ENCODE measurements around the gene F5.
A peak's percentile ranks its signal among the peaks of the same experiment; 100 is the strongest.

F5 gene

GRCh38 chr1:169588112-169588511, 1.8 kb upstream of the F5 start:
- DNase-seq = no peak

DNA sequence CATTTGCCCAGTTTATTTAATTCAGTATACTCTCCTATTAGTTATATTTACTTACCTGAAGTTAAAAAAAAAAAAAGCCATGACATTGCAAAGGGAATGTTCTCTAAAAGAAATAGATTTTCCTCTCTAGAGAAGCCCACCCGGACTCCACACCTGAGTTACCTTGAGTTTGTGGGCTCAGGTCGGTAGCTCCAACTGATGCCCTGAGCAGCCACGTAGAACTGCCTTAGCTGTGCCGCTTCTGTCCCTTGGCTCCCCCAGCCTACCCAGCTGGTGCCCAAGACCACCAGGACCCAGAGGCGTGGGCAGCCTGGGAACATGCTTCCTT, 250 bp downstream of the F5 start:
- no peak for DNase-seq

- DNase-seq = no peak
These were observed 1.1 kb downstream of the F5 start for GRCh38 chr1:169585181-169585580.

GRCh38 chr1:169584483-169585144, 1.7 kb downstream of the F5 start:
- peak; percentile 36 for DNase-seq

GRCh38 chr1:169577981-169578738, 8.1 kb downstream of the F5 start:
- no peak for DNase-seq

GRCh38 chr1:169576935-169577331, 9.3 kb downstream of the F5 start:
- DNase-seq = no peak

- DNase-seq = peak; percentile 54
These were observed 9.9 kb downstream of the F5 start for GRCh38 chr1:169576241-169576934.

DNA sequence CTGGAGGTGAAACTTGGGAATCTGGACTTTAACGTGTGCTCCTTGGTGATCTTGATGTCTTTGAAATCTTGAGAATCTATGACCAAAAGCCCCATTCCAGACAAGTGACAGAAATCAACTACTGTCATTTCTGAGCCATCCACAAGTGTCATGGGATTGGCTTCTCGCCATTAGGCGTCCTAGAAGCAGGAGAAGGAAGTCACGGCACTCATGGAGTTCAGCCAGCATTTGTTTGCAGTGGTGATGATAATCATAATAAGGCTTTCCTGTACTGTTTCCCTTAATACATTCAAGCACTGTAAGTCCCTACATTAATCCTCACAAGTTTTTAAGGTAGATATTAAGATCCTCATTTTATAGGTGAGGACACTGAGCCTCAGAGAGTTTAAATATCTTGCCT, 11.9 kb downstream of the F5 start:
- no peak for DNase-seq

DNA sequence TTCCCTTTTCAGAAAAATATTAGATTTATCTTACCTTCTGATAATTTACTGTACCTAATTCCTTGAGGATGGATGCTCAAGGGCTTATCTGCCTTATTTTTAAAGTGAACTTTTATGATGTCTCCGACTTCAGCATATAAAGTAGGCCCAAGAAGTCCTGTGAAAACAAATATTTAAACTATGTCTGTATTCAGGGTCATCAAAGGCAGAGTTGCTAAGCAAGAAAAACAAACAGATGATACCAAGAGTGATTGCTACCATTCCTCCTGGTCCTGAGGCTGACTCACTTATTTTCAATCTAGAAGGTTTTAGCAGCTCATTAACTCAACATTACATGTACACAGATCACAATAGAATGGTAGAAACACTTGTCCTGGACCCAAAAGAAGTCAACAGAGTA, 14.1 kb downstream of the F5 start:
- peak; percentile 98 for DNase-seq

GRCh38 chr1:169571450-169571849, 14.8 kb downstream of the F5 start:
- no peak for DNase-seq

GRCh38 chr1:169570172-169570574, 16.1 kb downstream of the F5 start:
- DNase-seq = no peak

DNA sequence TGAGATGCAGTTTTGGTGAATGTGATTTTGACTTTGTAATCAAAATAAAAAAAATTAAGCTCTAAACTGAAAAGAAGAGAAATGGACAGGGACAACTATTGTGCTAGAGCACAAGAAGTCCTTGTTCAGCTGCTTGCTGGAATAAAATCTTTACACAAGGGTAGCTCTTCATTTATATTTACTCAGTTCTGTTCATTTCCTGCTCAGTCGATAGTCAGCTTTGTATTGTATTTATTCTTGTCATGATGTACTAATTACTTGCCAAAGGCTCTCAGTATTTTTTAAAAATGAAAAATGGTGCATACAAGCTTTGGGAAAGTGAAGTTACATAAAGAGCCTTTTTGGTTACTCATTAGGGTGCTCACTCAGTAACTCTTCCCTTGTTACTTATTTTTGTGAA, 17.8 kb downstream of the F5 start:
- no peak for DNase-seq

DNA sequence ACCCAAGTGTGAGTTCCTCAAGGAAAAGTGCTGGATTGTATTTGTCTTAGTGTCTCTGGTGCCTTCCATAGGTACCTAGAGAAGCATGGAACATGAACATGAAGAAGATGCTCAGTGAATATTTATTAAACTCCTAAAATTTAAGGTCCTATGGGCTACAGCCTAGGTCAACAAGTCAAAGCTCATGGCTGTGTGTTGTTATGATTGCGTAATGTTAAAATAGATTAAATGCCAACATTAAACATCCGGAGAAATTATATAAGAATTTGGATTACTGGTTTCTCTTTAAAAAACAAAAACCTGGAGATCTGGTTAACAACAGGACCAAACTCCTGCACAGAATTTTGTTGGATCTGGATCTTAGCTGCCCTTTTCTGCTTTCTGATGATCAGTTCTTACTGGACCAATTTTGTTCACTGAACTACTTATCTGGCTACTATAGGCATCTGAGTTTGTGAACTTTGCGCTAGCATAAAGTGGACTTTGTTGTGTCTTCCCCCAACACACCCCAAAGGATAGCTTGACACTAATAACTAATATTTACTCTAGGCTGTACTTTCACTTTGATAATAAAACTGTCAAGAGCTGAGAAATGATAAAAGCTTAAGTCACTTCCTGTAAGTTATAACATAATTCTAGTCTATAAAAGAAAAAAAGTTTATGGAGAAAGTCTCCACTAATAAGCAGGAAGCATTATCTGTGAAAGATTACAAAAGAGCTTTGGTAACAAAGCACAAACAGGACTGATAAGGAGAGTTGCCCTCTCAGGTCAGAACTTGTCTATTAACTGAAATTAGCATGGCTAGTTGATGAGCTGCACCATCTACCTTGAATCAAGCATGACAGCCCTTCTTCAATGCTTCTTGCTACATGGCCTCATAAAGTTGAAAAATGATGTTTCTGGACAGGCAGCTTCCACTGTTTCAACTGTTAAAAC, 20.7 kb downstream of the F5 start:
- DNase-seq = no peak

- no peak for DNase-seq
These were observed 22.6 kb downstream of the F5 start for GRCh38 chr1:169563650-169564049.

- DNase-seq = no peak
These were observed 23.2 kb downstream of the F5 start for GRCh38 chr1:169563019-169563615.

GRCh38 chr1:169561692-169562091, 24.6 kb downstream of the F5 start:
- DNase-seq = no peak

DNA sequence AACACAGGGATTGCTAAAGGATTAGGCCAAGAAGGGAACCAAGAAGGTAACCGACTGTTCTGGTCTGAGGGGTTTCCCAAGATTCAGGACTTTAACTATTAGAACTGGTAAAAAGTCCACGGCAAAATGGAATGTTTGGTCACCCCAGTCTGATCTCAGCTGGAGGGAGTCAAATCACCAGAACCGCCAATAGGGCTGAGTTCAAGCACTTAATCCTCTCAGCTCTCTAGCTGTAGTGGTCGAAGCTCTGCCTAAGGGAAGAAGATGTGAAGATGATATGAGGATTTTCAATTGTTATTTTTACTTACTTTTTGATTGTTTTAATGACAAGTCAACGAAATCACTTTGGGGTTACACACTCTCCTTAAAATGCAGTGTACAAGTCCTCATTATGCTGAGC, 29.1 kb downstream of the F5 start:
- no peak for DNase-seq

DNA sequence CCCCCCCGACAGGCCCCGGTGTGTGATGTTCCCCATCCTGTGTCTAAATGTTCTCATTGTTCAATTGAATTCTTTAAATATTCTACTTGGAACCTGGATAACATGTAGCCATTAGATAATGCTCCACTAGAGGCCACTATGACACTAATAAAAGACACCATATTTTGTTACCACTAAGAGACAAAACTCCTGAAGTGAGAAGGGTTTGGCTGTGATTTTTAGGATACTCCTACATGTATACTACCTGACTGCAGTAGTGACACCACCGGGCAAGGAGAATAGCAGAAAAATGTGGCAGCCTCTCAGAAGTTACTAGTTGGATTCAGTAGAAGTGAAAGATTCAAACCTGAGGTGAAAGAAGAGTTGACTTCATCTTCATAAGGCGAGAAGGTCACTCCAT, 36.0 kb downstream of the F5 start:
- peak; percentile 58 for DNase-seq

DNA sequence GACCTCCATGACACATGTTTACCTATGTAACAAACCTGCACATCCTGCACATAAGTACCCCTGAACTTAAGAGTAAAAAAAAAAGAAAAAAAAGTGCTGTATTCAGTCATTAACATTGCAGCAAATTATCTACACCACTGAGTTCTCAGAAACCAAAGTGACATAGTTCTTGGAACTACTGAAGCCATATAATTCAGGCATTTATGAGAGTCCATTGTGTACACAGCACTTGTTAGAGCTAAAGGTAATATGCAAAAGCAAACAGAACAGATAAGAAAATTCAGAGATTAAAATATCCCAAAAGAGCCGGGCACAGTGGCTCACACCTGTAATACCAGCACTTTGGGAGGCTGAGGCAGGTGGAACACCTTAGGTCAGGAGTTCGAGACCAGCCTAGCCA, 38.0 kb downstream of the F5 start:
- DNase-seq = no peak

DNA sequence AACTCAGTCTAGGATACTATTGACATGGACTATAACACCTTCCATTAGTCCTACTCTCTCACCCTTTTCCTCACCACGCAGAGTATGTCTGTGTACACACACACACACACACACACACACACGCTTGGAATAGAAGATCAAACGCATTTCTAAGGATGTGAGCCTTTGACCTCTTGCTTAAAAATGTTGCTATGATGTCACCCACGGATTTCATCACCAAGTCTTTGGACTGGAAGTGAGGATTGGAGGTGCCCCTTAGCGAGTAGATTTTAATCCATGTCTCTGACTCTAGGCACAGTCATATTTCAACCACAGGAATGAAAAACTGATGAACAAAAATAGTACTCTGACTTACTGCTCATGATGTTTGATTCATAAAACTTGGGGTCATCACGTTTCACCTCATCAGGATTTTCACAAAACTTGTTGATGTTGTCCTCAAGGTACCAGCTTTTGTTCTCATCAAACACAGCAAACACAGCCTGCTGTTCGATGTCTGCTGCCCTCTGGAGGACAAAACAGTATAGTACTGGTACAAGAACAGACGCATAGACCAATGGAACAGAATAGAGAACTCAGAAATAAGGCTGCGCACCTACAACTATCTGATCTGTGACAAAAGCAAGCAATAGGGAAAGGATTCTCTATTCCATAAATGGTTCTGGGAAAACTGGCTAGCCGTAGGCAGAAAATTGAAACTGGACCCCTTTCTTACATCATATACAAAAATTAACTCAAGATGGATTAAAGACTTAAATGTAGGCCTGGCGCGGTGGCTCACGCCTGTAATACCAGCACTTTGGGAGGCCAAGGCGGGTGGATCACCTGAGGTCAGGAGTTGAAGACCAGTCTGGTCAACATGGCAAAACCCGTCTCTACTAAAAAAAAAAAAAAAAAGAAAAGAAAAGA, 39.9 kb downstream of the F5 start:
- peak; percentile 64 for DNase-seq

DNA sequence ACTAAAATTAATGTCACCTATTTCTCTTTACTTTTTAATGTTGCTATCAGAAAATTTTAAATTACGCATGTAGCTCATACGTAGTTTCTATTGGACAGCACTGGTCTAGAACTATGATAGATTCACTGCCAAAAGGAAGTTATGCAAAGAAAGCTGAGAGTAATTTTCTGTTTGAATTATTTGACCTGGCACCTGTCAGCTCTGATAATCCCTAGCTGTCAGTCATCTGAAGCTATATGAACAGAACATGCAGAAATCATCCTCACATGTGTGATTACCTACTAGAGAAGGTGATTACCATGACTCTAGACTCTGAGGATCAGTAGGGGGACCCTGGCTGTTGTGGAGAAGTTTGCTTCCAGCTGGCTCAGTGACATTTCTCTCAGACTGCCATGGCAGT, 40.8 kb downstream of the F5 start:
- no peak for DNase-seq

Data from kidney glomerular epithelial cell (primary cell).